ENCODE measurements around the gene DENND1C.

GRCh38 chr19:6457958-6458694, 23.5 kb downstream of the DENND1C start:
- TF ChIP-seq, protein P1, sequence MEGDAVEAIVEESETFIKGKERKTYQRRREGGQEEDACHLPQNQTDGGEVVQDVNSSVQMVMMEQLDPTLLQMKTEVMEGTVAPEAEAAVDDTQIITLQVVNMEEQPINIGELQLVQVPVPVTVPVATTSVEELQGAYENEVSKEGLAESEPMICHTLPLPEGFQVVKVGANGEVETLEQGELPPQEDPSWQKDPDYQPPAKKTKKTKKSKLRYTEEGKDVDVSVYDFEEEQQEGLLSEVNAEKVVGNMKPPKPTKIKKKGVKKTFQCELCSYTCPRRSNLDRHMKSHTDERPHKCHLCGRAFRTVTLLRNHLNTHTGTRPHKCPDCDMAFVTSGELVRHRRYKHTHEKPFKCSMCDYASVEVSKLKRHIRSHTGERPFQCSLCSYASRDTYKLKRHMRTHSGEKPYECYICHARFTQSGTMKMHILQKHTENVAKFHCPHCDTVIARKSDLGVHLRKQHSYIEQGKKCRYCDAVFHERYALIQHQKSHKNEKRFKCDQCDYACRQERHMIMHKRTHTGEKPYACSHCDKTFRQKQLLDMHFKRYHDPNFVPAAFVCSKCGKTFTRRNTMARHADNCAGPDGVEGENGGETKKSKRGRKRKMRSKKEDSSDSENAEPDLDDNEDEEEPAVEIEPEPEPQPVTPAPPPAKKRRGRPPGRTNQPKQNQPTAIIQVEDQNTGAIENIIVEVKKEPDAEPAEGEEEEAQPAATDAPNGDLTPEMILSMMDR (conservative IDR thresholded peaks at IDR 0.05; ENCODE audit: low read depth, low read length), result no peak
- TF ChIP-seq EZH2 (IDR thresholded peaks at IDR 0.05; ENCODE audit: borderline replicate concordance, low read depth, low read length, poor library complexity, severe bottlenecking), result no peak
